Activated T-helper 1 cell treated with anti-CD3 and anti-CD28 coated beads, Interleukin-2, amount 50 U/mL, for 16 hours (primary cell): Measurements from ENCODE around the gene PPM1E.
"Not testable (repeated sequence)": the region's sequence is repeated elsewhere in the genome, so short reads cannot be mapped to it uniquely, and the experiment has no call there.

Source experiments
- DNase-seq, 2 donors: peaks; one replicate each; pipeline ENCODE4 v3.0.0-alpha.2; 2020; ENCODE audit warnings: low read depth in 1 of 2, low spot score in 1 of 2

PPM1E gene

GRCh38 chr17:58778482-58778881 is 22.8 kb downstream of the PPM1E start:
- not testable (repeated sequence) for DNase-seq

- no peak for DNase-seq
Measured at GRCh38 chr17:58779446-58779845, 23.8 kb downstream of the PPM1E start.

DNA sequence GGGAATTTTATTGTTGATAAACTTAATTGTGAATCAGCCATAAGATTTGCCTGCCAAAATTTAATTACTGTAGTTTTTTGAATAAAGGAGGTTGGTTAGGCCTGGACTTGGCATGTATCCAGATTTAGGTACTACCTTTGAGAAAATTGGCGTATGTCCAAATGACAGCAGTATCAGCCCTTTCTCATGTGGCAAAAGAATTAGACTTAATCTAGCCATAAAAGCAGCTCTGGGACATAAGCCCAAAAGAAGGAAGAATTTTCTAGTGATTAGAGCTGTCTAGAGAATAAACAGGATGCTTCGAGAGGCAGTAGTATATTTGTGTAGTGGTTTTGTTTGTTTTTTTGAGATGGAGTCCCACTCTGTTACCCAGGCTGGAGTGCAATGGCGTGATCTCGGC is 27.7 kb downstream of the PPM1E start:
- no peak for DNase-seq

GRCh38 chr17:58785097-58785496 is 29.4 kb downstream of the PPM1E start:
- DNase-seq, result no peak

DNA sequence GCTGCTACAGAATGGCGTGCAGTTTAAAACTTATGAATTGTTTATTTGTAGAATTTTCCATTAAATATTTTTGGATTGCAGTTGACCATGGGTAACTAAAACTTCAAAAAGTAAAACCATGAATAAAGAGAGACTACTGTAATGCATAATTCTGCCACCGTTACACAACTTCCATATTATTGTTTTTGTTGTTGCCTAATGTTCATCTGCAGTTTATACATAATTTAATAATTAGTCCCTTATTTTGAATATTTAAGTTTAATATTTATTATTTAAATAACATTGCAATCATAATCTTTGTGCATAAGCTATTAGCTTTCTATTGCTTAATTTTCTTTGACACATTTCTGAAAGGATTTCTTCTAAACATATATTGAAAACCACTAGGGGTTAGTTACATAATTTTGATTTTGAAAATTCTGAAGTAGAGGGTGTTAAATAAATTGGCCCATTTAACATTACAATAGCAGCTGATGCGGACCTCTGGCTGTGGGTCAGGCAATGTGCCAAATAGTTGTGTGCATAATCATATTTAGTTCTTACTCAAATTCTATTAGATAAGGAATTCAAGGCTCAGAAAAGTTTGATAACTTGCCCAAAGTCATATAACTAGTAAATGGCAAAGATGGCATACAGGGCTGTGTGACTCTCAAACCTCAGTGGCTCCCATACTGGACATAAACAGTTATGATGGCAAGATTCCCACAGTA is 31.1 kb downstream of the PPM1E start:
- no peak for DNase-seq

- DNase-seq, result no peak
Measured at GRCh38 chr17:58788199-58788598, 32.5 kb downstream of the PPM1E start.

DNA sequence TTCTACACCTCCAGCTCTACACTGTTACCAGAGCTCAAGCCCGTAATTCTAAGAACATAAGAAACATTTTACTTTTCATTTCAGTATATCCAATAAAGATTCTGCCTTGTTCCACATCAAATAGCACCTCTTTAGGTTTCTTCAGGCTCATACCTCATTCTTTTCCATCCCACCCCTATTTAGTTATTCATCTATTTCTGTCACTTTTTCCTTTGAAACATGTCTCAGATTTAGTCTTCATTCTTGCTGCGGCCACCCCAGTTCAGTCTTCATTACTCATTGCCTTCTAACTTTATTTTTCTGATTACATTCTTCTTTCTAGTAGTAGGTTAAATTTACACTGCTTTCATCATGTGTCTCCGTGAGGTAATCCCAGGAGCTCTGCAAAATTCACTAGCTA is 33.5 kb downstream of the PPM1E start:
- no peak for DNase-seq

DNA sequence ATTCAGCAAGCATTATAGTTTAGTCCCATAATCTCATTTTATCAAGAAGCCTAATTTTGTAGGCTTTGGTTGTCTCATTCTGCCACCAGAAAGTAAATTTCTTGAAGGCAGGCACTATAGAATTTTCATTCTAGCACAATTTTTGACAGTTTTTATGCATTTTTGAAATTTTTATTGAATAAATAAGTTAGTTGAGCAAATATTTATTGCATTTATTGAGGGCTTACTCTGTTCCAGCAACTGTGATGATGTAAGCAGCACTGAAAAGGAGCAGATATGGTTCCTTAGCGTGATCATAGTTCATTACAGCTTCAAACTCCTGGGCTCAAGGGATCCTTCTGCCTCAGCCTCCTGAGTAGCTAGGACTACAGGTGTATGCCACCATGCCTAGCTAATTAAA is 34.2 kb downstream of the PPM1E start:
- no peak for DNase-seq

DNA sequence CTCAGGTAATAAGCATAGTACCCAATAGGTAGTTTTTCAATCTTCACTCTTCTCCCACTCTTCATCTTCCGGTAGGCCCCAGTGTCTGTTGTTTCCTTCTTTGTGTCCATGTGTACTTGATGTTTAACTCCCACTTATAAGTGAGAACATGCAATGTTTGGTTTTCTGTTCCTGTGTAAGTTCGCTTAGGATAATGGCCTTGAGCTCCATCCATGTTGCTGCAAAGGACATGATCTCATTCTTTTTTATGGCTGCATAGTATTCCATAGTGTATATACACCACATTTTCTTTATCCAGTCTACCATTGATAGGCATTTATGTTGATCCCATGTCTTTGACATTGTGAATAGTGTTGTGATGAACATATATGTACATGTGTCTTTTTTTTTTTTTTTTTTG is 38.9 kb downstream of the PPM1E start:
- not testable (repeated sequence) for DNase-seq

- no peak for DNase-seq
Measured at GRCh38 chr17:58802188-58802587, 46.5 kb downstream of the PPM1E start.

DNA sequence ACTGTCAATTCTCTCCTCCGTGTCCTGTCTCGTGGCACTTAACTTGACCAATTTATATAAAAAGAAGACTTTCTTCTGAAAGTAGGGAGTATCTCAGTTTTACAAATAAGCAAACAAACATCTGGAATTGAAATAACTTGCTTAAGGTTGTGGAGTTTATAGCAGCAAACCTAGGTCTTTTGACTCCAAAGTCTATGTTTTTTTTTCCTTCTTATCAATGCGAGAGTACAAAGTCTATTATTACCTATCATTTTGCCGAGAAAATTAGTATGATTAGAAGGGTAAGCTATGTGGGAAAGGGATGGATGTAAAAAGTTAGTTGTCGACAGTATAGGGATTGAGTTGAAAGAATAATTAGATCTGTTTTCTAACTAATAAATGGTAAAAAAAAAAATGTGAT is 50.4 kb downstream of the PPM1E start:
- DNase-seq, result no peak

DNA sequence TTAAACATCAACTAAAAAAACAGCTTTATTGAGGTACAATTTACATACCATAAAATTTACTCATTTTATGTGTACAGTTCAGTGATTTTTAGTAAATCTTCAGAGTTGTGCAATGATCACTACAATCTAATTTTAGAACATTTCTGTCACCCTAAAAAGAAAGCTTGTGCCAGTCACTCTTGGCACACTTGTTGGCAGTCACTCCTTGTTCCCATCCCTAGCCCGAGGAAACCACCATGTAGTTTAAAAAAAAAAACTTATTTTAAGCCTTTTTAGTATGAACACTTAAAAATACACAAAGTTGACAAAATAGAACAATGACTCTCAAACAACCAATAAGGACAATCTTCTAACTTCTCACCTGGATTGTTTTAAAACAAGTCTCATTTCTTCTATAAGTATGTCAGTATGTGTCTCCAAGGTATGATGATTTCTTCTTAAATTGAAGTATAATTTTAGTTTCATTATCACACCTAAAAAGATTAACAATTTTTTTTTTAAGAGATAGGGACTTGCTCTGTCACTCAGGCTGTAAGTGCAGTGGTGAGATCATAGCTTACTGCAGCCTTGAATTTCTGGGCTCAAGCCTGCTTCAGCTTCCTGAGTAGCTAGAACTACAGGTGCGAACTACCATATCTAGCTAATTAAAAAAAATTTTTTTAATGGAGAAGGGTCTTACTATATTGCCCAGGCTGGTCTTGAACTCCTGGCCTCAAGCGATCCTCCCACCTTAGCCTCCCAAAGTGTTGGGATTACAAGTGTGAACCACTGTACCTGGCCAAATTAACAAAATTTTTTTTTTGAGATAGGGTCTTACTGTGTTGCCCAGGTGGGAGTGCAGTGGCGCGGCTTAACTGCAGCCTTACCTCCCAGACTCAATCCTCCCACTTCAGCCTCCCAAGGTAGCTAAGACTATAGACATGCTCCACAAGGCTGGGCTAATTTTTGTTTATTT is 53.2 kb downstream of the PPM1E start:
- DNase-seq, result no peak

DNA sequence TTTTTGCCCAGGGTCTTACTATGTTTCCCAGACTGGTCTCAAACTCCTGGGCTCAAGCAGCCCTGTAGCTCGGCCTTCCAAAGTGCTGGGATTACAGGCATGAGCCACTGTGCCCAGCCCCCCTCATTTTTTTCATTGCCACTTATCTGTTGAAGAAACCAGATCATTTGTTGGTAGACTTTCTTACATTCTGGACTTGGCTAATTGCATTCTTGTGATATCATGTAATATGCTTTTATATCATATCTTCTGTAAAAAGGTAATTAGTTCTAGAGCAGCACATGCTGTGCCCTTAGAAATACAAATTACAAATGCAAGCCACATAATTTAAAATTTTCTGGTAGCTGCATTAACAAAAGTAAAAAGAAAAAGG is 53.9 kb downstream of the PPM1E start:
- no peak for DNase-seq

GRCh38 chr17:58811290-58811689 is 55.6 kb downstream of the PPM1E start:
- DNase-seq, result no peak

GRCh38 chr17:58813712-58814111 is 58.1 kb downstream of the PPM1E start:
- DNase-seq, result no peak

DNA sequence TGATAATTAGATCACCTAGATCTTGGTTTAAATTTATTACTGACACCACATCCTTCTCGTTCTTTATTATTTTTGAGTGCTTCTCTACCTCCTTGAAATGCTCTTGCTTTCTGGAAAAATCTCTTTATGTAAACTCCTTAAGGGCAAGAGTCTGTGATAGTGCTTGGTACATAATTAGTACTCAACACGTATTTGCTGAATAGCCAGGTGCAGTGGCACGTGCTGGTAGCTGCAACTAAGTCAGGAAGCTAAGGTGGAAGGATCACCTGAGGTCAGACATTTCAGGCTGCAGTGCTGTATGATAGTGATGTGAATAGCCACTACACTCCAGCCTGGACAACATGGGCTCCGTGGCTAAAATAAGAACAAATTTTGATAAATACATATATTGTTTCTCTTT is 63.0 kb downstream of the PPM1E start:
- DNase-seq, result no peak

DNA sequence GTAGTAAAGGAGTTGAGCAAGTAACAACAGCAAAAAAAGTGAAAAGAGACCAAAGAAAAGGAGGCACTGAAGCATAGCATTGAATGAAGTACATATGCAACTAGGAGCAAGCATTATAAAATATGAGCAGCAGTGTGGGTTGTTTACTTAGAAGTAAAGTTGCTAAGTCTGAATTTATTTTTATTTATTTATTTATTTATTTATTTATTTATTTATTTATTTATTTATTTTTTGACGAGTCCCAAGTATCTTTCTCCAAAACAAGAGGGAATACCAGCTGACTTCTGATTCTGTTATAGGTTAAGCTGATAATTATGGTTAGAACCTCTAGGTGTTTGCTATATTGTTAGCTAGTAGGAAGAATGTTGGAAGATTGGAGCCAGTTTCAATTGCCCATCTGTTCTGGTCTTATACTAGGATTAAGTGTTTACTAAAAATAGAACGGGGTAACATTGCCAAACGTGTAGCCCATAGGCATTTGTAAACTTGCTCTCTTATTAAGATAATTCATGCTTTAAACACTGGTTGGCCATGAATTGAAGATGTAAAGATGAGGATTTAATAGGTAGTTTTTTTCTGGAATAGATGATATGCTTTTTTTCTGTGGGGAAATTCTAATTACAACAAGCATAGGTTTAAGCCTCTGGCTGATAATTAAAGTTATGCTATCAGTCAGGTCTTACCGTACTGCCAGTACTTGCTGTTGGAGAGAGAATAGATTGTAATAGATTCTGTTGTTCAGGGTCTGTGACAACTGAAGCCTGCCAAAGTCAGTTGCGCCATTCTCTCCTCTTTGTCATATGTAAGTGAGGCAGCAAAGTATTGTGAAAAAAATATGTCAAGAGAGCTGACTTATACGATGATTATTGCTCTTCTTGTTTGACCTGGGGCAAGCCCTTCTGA is 66.7 kb downstream of the PPM1E start:
- no peak for DNase-seq

DNA sequence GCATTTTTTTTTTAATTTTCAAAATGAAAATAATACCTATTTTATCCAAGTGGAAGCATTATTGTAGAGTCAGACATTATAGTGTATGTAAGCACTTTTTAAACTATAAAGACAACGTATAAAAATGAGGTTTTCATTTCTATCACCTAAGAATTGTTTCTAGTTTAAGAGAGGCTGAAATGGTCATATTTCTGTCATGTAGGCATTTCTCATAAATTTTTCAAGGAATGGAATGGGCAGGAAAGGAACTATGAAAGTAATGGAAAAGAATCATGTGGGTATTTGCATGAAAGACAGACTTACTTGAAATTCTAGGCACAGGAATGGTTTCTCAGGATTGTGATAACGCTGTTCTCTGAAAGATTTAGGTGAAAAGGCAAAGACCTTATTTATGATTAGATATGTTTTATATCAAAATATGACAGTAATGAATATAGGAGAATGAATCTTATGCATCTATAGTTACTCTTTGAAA is 67.4 kb downstream of the PPM1E start:
- DNase-seq, result no peak

DNA sequence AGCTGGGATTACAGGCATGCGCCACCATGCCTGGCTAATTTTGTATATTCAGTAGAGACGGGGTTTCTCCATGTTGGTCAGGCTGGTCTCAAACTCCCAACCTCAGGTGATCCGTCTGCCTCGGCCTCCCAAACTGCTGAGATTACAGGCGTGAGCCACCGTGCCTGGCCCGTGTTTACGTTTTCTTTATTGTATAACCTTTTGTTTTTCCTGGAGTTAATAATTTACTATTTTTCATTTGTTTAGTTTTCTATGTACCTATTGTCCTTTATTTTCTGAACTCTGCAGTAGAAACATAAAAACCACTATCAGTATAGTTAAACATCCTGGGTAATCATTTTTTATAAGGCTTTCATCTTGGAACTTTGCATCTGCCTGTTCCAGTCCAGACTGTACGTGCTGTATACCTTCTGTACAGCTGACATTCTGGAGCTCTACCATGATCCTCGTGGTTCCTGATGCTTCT is 73.6 kb downstream of the PPM1E start:
- DNase-seq, result no peak

DNA sequence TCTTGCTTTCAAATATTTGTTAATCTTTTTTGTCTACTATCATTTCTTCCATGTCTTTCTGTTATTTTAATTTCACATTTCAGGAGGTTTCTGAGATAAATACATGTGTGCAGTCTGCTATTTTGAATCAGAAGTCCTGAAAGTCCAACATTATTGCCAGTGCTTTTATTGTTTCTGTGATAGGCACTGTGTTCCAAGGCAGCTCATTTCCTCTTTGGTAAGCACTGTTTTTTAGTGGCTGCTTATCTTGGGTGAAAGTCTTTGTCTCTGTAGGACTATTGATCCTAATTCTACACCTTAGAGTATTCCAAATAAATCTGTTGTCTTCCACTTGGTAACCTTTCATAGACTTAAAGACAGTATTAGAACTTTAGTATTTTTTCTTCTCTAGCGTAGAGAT is 76.1 kb downstream of the PPM1E start:
- DNase-seq, result no peak

- no peak for DNase-seq
Measured at GRCh38 chr17:58832514-58832913, 76.9 kb downstream of the PPM1E start.
